HG03354 (cell line): ENCODE results near the gene AP2S1.
"Not testable (repeated sequence)": the region's sequence is repeated elsewhere in the genome, so short reads cannot be mapped to it uniquely, and the experiment has no call there.

Experiments used
- ATAC-seq: cut with Tn5 transposase; IDR thresholded peaks from one replicate; pipeline ENCODE4 v1.9.1; 2021; ENCODE audit warnings: mild to moderate bottlenecking; ENCODE audit not compliant: unreplicated experiment, poor library complexity, severe bottlenecking

AP2S1 gene

GRCh38 chr19:46868025-46868802 is 17.6 kb upstream of the AP2S1 start:
- ATAC-seq = no peak

- no peak for ATAC-seq
These were observed 16.5 kb upstream of the AP2S1 start for GRCh38 chr19:46867170-46867569.

- no peak for ATAC-seq
These were observed 15.9 kb upstream of the AP2S1 start for GRCh38 chr19:46866407-46867136.

DNA sequence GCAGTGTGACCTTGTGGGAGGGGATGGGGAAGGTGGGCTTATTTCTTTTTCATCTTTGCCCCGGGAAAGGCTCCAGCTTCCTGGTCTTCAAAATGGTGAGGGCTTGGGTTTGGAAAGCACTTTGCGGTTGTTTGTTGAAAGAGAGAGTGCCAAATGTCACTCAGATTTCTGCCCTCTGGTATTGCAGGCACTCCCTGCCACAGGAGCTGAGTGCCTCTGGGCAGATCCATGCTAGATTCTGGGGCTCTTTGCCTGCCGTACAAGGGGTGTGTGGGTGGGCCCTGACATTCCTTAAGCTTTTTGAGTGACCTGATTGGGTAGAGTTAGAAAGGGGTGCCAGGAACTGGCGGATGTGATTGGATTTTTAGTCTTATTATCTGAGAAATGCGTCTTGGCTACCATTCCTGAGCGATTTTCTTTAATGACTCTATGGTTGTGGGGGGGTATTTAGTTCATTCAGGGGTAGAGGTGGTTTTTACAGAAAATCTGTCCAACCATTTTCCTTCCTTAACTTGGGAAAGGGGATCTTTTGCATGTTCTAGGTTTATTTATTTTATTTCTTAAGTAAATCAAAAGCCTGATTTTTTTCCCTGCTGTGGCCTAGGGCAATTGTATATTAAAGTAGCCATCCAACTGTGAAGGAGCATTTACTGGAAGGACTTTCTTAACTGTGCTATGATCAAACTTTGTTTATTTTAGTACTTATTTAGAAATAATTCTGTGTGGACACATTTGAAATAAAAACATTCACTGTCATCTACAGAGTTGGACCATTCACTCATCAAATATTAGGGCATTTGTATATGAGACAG is 13.4 kb upstream of the AP2S1 start:
- no peak for ATAC-seq

GRCh38 chr19:46862974-46863632 is 12.5 kb upstream of the AP2S1 start:
- ATAC-seq = no peak

DNA sequence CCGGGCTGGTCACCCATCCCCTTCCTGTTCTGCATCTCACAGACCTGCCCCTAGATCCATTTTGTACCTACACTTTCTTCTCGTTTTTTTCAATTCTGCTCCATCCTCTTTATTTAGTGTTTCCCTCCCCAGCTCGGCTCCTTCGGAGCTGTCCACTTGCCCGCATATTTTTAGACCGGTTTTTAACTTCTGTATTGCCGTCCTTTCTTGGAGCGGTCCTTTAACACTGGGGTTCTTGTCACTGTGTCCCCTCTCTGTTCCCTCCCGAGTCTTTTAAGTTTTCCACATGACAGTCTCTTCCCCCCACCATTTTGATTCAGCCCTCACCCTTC is 11.8 kb upstream of the AP2S1 start:
- ATAC-seq = no peak

DNA sequence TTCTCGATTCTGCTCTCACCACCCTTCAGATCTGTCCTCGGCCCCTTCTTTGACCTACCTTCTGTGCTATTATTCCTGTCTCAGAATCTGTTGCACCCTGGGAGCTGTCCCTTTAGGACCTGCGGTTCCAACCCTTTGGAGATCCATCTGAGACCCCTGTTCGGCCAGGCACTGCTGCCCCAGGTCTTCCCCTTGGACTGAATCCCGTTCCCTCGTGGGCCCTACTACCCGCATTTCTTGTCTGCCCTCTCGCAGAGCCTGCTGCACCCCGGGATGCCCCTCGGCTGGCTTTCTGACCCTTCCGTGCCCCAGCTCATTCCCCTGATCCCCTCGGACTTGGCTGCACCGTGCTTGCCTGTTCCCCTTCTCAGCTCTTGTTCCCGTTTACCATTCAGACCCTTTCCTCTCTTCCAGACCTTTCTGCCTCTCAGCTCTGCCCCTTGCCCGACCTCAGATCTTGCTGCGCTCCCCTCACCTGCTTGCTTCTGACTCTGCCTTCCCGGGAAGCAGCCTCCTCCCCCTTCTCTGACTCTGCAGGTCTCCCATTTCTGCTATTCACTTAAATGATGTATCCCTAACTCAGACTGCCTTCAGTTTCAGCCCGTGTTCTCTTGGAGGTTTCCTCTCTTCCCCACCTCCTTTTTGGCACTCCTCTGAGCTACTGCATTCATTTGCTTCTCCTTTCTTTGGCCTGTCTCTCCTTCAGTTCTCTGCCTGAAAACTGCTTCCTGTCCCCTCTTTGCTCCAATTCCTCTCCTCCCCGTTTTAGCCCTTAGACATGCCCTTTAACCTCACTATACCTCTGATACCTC is 11.3 kb upstream of the AP2S1 start:
- ATAC-seq = no peak

DNA sequence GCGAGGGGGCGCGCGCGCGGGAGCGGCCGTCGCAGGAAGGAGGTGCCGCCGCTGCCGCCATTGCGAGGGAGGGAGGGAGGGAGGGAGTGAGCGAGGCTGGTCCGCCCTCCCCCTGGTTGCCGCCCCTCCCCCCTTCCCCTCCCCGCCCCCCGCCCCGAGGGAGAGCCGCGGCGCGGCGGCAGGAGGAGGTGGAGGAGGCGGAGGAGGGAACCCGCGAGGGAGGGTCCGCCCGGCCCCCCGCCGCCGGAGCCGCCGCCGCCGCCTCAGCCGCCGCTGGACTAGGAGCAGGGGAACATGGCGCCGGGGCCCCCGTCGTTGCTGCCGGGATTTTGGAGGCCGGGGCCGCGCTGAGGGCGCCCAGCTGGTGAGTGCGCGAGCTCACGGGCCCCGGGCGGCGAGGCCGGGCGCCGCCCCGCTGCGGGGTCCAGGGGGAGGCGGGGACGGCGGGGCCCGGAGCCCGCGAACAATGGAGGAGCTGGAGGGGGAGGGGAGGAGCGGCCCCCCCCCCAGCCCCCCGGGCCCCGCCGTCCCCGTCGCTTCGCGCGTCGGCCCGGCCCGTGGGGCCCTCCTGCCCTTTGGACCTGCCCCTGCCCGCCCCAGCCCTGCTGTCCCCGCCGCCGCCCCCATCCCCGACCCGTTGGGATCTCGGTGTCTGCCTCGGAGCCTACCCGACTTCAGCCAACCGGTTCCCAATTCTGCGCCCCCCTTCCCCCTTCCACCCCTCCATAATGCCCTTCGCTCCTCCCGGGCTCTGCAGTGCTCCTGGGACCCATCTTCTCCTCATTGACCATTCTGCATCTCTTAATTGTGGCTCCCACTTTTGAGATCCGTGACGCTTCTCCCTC is 10.4 kb upstream of the AP2S1 start, which contains the start of gene ARHGAP35:
TSS of gene ARHGAP35 (plus strand) at position 152 of the 845 bp plus-strand sequence. CDS start 57,679 bp downstream, outside the sequence.
- no peak for ATAC-seq

DNA sequence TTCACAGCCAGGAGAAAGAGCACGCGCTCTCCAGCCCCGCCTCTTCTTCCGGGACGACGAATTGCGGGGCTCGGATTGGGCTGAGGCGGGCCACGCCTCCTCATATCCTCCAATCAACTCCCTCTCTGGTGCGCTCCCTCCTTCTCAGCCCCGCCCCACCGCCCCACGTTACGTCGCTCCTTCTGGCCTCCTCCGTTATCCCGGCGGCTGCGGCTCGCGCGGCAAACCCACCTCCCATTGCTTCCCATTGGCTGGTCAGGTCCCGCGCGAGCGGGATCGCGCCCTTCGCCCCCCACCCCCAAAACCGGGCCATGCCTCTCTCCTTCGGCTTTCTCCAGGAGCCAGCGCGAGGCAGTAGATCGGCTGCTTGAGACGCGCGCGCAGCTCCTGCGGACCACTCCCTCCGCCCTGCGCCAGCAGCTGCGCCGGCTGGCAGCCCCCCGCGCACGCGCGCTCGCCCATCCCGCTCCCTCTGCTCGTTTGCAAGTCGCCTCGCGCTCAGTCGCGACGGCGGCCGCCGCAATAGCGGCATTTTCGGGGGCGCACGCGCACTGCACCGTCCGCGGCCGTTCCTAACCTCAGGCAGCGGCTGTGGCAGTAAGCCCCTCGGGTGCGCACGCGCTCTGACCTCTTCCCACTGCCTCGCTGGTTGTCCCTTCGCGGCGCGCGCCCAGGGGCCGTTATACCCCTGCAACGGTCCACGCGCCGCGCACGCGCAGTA is 9.6 kb upstream of the AP2S1 start:
- peak; percentile 70 for ATAC-seq

GRCh38 chr19:46859637-46860124 is 9.0 kb upstream of the AP2S1 start:
- ATAC-seq = no peak

- ATAC-seq = peak; percentile 57
These were observed 5.7 kb upstream of the AP2S1 start for GRCh38 chr19:46856062-46857022.

DNA sequence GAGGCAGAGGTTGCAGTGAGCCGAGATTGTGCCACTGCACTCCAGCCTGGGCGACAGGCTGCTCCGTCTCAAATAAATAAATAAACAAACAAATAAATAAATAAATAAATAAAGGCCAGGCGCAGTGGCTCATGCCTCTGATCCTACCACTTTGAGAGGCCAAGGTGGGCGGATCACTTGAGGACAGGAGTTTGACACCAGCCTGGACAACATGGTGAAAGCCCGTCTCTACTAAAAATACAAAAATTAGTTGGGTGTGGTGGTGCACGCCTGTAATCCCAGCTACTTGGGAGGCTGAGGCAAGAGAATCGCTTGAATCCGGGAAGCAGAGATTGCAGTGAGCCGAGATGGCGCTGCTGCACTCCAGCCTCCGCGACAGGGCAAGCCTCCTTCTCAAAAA is 4.1 kb upstream of the AP2S1 start:
- not testable (repeated sequence) for ATAC-seq

- no peak for ATAC-seq
These were observed 2.2 kb upstream of the AP2S1 start for GRCh38 chr19:46852830-46853229.

DNA sequence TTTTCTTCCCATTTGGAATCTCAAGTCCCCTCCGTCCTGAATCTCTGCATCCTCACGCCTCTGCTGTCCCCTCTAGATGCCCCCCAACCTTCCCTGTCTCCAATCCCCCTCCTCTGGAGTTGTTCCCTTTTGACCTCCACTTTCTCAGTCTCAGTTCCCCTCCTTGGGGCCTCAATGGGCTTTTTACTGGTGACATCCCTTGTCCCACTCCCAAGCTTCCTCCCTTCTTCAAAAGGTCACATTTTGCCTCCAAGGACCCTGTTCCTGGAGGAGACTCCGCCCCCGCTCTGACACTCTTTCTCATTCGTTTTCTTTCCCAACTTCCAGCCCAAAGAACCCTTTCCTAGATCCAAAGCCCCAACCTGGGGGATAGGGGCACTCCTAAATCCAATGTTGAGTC is 1.0 kb downstream of the AP2S1 start:
- no peak for ATAC-seq

DNA sequence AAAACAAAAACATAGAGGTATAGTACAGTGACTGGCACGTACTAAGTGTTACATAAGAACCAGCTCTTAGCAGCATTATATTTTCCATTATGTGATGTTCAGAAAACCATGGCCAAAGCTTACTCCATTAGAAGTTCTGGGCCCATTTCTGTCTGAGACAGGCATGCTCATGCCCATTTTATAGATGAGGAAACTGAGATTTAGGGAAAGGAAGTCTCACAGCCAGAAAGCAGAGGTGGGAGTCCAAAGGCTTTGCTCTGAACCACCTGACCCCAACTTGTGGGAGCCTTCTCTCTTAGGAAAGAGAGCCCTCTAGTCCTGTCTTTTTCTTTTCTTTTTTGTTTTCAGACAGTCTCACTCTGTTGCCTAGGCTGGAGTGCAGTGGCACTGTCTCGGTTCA is 2.3 kb downstream of the AP2S1 start:
- no peak for ATAC-seq

DNA sequence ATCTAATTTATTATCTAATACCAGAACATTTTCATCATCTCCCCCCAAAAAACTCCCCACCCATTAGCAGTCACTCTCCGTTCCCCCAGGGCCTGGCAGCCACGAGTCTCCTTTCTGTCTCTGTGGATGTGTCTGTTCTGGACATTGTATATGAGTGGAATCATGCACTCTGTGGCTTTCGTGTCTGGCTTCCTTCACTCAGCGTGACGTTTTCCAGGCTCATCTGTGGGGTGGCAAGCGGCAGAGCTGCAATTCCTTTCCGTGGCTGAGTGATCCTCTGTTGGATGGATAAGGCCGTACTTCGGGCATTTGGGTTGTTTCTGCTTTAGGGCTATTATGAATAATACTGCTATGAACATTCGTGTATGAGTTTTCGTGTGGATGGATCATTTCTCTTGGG is 3.1 kb downstream of the AP2S1 start:
- no peak for ATAC-seq
